Kidney (tissue), 14 donors: ENCODE data around the gene FAAP20. TPM values are rescaled to one million over a fixed set of nuclear protein-coding genes. Genes with fewer than 3 reads are reported as not detected.

Source experiments
- DNase-seq, 5 donors: peaks; one replicate each; pipeline ENCODE4 v3.0.0-alpha.2; 2013 to 2020
- FAIRE-seq: peaks from 2 replicates; lab custom pipeline; 2012; peaks lifted over from hg19 to GRCh38; lab: Jason Lieb, UNC
- H3K27ac ChIP-seq, 2 donors: one replicate each; pipeline ENCODE4 v1.7.0; 2013; ENCODE audit warnings: low read depth in 2 of 2, low read length in 2 of 2, inconsistent platforms in 1 of 2
- H3K27me3 ChIP-seq: one replicate; pipeline ENCODE4 v1.7.1; 2013; ENCODE audit warnings: low read length, inconsistent platforms; ENCODE audit not compliant: control insufficient read depth, insufficient read depth
- H3K36me3 ChIP-seq, 3 donors: one replicate each; pipeline versions ENCODE4 v1.7.0 to v1.7.1; 2013; ENCODE audit warnings: low read length in 3 of 3, control low read depth in 1 of 3, inconsistent platforms in 1 of 3; ENCODE audit not compliant: insufficient read depth in 3 of 3, control insufficient read depth in 2 of 3
- H3K4me1 ChIP-seq, 3 donors: one replicate each; pipeline versions ENCODE4 v1.7.0 to v1.7.1; 2013; ENCODE audit warnings: low read length in 3 of 3, inconsistent platforms in 1 of 3, low read depth in 1 of 3; ENCODE audit not compliant: control insufficient read depth in 2 of 3, insufficient read depth in 2 of 3
- H3K4me3 ChIP-seq, 3 donors: one replicate each; pipeline versions ENCODE4 v1.7.0 to v1.8.1; 2013; ENCODE audit warnings: low read length in 3 of 3, control low read depth in 1 of 3, inconsistent platforms in 1 of 3
- H3K9ac ChIP-seq, 3 donors: one replicate each; pipeline versions ENCODE4 v1.7.0 to v1.7.1; 2013; ENCODE audit warnings: low read length in 3 of 3, control low read depth in 1 of 3, inconsistent platforms in 1 of 3
- H3K9me3 ChIP-seq, 3 donors: one replicate each; pipeline versions ENCODE4 v1.7.0 to v1.7.1; 2013; ENCODE audit warnings: low read length in 3 of 3, control low read depth in 1 of 3, inconsistent platforms in 1 of 3; ENCODE audit not compliant: control insufficient read depth in 2 of 3, insufficient read depth in 1 of 3
- intact Hi-C: fragments of 100-400 bp; cut with DNase I; formaldehyde crosslinking; loops from one replicate; pipeline ENCODE4 v1.11.1; 2022
- polyA plus RNA-seq: library from polyadenylated mRNA; stranded (reverse); fragments of 350-450 nt; fragmentation: Illumina TruSeq; extraction: RNeasy Lipid Tissue Mini Kit (QIAGEN cat#74804); gene quantifications from one replicate; pipeline ENCODE4 v1.2.3, GENCODE V29; 2014; ENCODE audit warnings: low read depth, low replicate concordance; ENCODE audit not compliant: insufficient read depth
- total RNA-seq: library from RNA; stranded (reverse); fragmentation: NEBNext Ultra II Directional; extraction: Animal tissue kit (Norgen Biotek cat#: 25700); gene quantifications from one replicate; pipeline ENCODE4 v1.2.1, GENCODE V29; 2021
- TF ChIP-seq, protein P1 (sequence below): IDR thresholded peaks from 3 replicates; pipeline ENCODE4 v1.5.1; 2012; ENCODE audit warnings: mild to moderate bottlenecking, moderate library complexity, borderline replicate concordance; ENCODE audit not compliant: insufficient read depth; ENCODE audit errors: extremely low read depth
- donor health status: control.
- donor health status: control.
- donor health status: control.
- donor health status: control.
- donor health status: control.
- donor health status: DM: yes; HTN: yes; CAD: no.
- donor health status: Normal renal cell carcinoma (clear cell type).

FAAP20 gene
- total and polyA plus RNA-seq, 2 donors from 2014 or later, result 69.0 to 109 TPM

DNA sequence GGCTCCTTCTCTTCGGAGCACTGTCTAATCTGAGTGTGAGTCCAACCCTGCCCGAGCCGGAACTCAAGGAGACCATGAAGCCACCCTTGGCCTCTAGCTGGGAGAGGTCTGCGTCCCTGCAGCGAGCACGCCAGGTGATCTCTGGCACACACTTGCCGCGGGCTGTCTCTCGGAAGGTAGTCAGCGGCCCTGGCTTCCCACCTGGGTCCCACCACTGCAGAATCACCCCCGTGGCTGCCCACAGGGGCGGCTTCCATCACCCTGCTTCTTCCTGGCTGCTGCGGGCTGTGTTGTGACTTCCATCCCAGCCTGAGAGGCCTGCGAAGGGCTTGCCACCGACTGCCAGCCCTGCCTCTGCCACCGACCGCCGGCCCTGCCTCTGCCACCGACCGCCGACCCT lies 17.0 kb downstream of the FAAP20 start:
- intact Hi-C loops, result no loop called here
- peak in 1 of 5 donors; percentile 71 for DNase-seq
- FAIRE-seq, result no peak
- H3K27me3 ChIP-seq, result no peaks in the 10 kb centered on the region
- H3K27ac ChIP-seq, result no peak overlapping the region
- H3K36me3 ChIP-seq, result peaks cover 0 to 6% (median 2%) of the 10 kb centered on the region in 3 donors
- no peak overlapping the region for H3K4me3 ChIP-seq
- no peaks in the 10 kb centered on the region for H3K9me3 ChIP-seq
- TF ChIP-seq, protein P1, sequence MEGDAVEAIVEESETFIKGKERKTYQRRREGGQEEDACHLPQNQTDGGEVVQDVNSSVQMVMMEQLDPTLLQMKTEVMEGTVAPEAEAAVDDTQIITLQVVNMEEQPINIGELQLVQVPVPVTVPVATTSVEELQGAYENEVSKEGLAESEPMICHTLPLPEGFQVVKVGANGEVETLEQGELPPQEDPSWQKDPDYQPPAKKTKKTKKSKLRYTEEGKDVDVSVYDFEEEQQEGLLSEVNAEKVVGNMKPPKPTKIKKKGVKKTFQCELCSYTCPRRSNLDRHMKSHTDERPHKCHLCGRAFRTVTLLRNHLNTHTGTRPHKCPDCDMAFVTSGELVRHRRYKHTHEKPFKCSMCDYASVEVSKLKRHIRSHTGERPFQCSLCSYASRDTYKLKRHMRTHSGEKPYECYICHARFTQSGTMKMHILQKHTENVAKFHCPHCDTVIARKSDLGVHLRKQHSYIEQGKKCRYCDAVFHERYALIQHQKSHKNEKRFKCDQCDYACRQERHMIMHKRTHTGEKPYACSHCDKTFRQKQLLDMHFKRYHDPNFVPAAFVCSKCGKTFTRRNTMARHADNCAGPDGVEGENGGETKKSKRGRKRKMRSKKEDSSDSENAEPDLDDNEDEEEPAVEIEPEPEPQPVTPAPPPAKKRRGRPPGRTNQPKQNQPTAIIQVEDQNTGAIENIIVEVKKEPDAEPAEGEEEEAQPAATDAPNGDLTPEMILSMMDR, result no peak
- H3K9ac ChIP-seq, result no peak overlapping the region
- H3K4me1 ChIP-seq, result no peaks in the 10 kb centered on the region

GRCh38 chr1:2176615-2177014 lies 18.0 kb downstream of the FAAP20 start:
- H3K9me3 ChIP-seq, result no peaks in the 10 kb centered on the region
- TF ChIP-seq, protein P1, result no peak
- H3K36me3 ChIP-seq, result peaks cover 0 to 11% (median 2%) of the 10 kb centered on the region in 3 donors
- H3K4me1 ChIP-seq, result no peaks in the 10 kb centered on the region
- H3K27me3 ChIP-seq, result no peaks in the 10 kb centered on the region
- intact Hi-C loops, result no loop called here
- H3K4me3 ChIP-seq, result no peak overlapping the region
- no peak overlapping the region for H3K9ac ChIP-seq
- no peak overlapping the region for H3K27ac ChIP-seq
- FAIRE-seq (no peak), DNase-seq (no peak)

DNA sequence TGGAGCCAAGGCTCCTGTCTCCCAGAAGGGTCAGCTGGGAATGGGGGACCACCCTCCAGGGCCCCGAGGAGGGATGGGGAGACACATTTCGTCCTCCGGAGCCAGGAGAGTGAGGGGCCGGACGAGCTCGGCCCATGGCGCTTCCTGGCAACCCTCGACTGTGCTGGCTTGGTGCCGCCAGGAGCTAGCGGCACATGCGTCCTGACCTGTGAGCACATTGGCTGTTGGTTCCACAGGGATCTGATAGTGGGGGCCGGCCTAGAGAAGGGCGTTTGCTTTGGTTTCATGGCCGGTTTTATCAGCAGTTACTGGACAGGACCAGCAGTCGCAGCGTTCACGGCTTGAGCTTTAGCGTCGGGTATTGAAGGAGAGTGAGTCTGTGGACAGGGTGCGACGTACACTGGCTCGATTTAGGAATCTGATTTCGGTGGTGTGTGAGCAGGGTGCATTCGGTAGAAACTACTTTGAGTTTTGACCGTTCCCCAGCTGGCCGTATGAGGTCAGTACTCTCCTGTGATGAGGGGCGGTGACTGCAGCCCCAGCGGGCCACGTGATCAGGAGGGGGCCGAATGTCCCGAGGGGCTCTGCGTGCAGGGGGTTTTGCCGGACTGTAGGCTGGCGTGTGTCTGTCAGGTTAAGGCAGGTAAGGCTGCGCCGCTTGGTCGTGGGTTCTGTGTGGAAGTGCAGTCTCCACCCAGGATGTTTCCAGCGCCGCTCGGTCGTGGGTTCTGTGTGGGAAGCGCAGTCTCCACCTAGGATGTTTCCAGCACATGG lies 18.7 kb downstream of the FAAP20 start:
- Histone ChIP-seq H3K36me3 (peaks cover 0 to 11% (median 2%) of the 10 kb centered on the region in 3 donors), H3K9ac (no peak overlapping the region), H3K4me3 (no peak overlapping the region), H3K4me1 (no peaks in the 10 kb centered on the region), H3K9me3 (no peaks in the 10 kb centered on the region), H3K27ac (no peak overlapping the region), H3K27me3 (no peaks in the 10 kb centered on the region)
- peak in 1 of 5 donors; percentile 73 for DNase-seq
- FAIRE-seq, result no peak
- TF ChIP-seq, protein P1, result no peak
- intact Hi-C loops, result no loop called here

GRCh38 chr1:2175055-2175414 lies 19.5 kb downstream of the FAAP20 start:
- FAIRE-seq (no peak), DNase-seq (no peak)
- Histone ChIP-seq H3K9ac (no peak overlapping the region), H3K9me3 (no peaks in the 10 kb centered on the region), H3K27me3 (no peaks in the 10 kb centered on the region), H3K27ac (no peak overlapping the region), H3K36me3 (peaks cover 0 to 5% (median 2%) of the 10 kb centered on the region in 3 donors), H3K4me1 (no peaks in the 10 kb centered on the region), H3K4me3 (peak overlapping the region in 1 of 3 donors; percentile 8)
- TF ChIP-seq, protein P1, result no peak
- intact Hi-C loops, result no loop called here
